Activated CD4-positive, alpha-beta T cell treated with anti-CD3 and anti-CD28 coated beads, Interleukin-2, amount 10 ng/mL, durations not matched to agents 7 days and 5 days (primary cell): Measurements from ENCODE around the gene STX10. TPM values are rescaled to one million over a fixed set of nuclear protein-coding genes. Genes with fewer than 3 reads are reported as not detected.

Experiments
- CTCF ChIA-PET: fragments of 350-600 bp; sonication (Branson Sonifier 250); formaldehyde crosslinking; loops from one replicate; lab custom pipeline; 2021; ENCODE audit warnings: antibody characterized with exemption; lab: Charles Lee
- POLR2A ChIA-PET: fragments of 350-600 bp; sonication (Branson Sonifier 250); formaldehyde crosslinking; loops from one replicate; lab custom pipeline; 2021; ENCODE audit warnings: antibody characterized with exemption; lab: Charles Lee
- DNase-seq: peaks from one replicate; pipeline ENCODE4 v3.0.0-alpha.2; 2020
- H3K27ac Mint-ChIP-seq: one replicate; pipeline ENCODE4 v1.8.0; 2021; ENCODE audit warnings: mild to moderate bottlenecking, moderate library complexity, mixed read lengths
- H3K27me3 Mint-ChIP-seq: one replicate; pipeline ENCODE4 v1.8.0; 2021; ENCODE audit warnings: mixed read lengths
- H3K36me3 Mint-ChIP-seq: one replicate; pipeline ENCODE4 v1.8.0; 2021; ENCODE audit warnings: low read depth, mixed read lengths
- H3K4me1 Mint-ChIP-seq: one replicate; pipeline ENCODE4 v1.8.0; 2021; ENCODE audit warnings: mixed read lengths
- H3K4me3 Mint-ChIP-seq: one replicate; pipeline ENCODE4 v1.8.0; 2021; ENCODE audit warnings: mild to moderate bottlenecking, moderate library complexity, mixed read lengths
- H3K9me3 Mint-ChIP-seq: one replicate; pipeline ENCODE4 v1.8.0; 2021; ENCODE audit warnings: mixed read lengths
- total RNA-seq, 2 experiments: library from RNA; stranded (reverse); gene quantifications; one replicate each; pipeline ENCODE4 v1.2.3, GENCODE V29; 2021

STX10 gene
- total RNA-seq, 2 experiments from 2014 or later, result 62.3 to 65.0 TPM

- Mint-ChIP-seq H3K9me3 (no peaks in the 10 kb centered on the region), H3K27ac (no peak overlapping the region), H3K4me3 (no peak overlapping the region), H3K27me3 (no peaks in the 10 kb centered on the region), H3K4me1 (peaks cover 31% of the 10 kb centered on the region), H3K36me3 (peaks cover 23% of the 10 kb centered on the region)
- POLR2A ChIA-PET, result interaction anchor here (1.1 kb wide), 1 partner anchor 26 kb away, joined by 5 read pairs; no protein-coding TSS in a partner anchor
- DNase-seq, result no peak
- CTCF ChIA-PET, result interaction anchor here (0.6 to 1.1 kb wide), 3 partner anchors 9 to 1001 kb away, joined by 3 read pairs; no protein-coding TSS in a partner anchor
These were observed 15.5 kb downstream of the STX10 start for GRCh38 chr19:13134626-13135025.

GRCh38 chr19:13133241-13133870 is 16.8 kb downstream of the STX10 start:
- H3K4me3 Mint-ChIP-seq, result no peak overlapping the region
- ChIA-PET POLR2A (no interaction called here), CTCF (interaction anchor here (0.7 to 1.5 kb wide), 7 partner anchors 9 to 156 kb away, joined by 3 to 6 read pairs (median 3); partner anchors contain the start of genes IER2, NACC1 and STX10)
- H3K27me3 Mint-ChIP-seq, result no peaks in the 10 kb centered on the region
- peaks cover 30% of the 10 kb centered on the region for H3K4me1 Mint-ChIP-seq
- no peak overlapping the region for H3K27ac Mint-ChIP-seq
- H3K9me3 Mint-ChIP-seq, result no peaks in the 10 kb centered on the region
- H3K36me3 Mint-ChIP-seq, result peaks cover 23% of the 10 kb centered on the region
- DNase-seq, result no peak

GRCh38 chr19:13132471-13133180 is 17.5 kb downstream of the STX10 start:
- ChIA-PET POLR2A (interaction anchor here (0.5 to 0.9 kb wide), 2 partner anchors 8 to 20 kb away, joined by 3 to 4 read pairs; no protein-coding TSS in a partner anchor), CTCF (interaction anchor here (0.6 to 2.1 kb wide), 12 partner anchors 9 to 155 kb away, joined by 3 to 10 read pairs (median 4); partner anchors contain the start of genes IER2, NACC1 and STX10)
- Mint-ChIP-seq H3K27ac (peak overlapping the region; percentile 84), H3K27me3 (no peaks in the 10 kb centered on the region), H3K36me3 (peaks cover 20% of the 10 kb centered on the region), H3K4me1 (peaks cover 33% of the 10 kb centered on the region), H3K9me3 (no peaks in the 10 kb centered on the region), H3K4me3 (peak overlapping the region; percentile 30)
- DNase-seq, result peak; percentile 66

- Mint-ChIP-seq H3K4me3 (no peak overlapping the region), H3K9me3 (no peaks in the 10 kb centered on the region), H3K27me3 (no peaks in the 10 kb centered on the region), H3K4me1 (peaks cover 33% of the 10 kb centered on the region), H3K36me3 (peaks cover 10% of the 10 kb centered on the region), H3K27ac (peak overlapping the region; percentile 54)
- POLR2A ChIA-PET, result no interaction called here
- CTCF ChIA-PET, result interaction anchor here (0.8 to 2.1 kb wide), 6 partner anchors 11 to 26 kb away, joined by 3 to 10 read pairs (median 5); partner anchors contain the start of genes IER2, NACC1 and STX10
- no peak for DNase-seq
These were observed 19.2 kb downstream of the STX10 start for GRCh38 chr19:13130886-13131490.

DNA sequence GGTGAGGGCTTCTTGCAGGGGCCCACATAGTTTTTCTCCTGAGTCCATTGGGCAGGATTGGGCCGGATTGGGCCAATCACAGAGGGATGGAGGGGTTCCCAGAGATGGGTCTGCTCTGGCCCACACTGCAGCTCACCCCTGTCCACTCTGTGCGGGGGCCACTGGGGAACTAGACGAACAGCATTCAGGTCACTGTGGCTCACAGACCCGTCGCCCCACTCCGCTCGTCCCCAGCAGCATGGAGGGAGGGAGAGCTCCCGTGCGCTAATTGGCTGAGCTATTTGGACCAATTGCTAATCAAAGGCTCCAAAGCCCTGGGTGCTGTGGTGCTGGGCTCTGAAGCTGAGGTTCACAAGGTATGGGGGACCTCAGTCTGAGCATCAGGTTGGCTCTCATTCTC is 20.8 kb downstream of the STX10 start:
- Mint-ChIP-seq H3K27ac (no peak overlapping the region), H3K36me3 (peaks cover 12% of the 10 kb centered on the region), H3K27me3 (no peaks in the 10 kb centered on the region), H3K4me1 (peaks cover 33% of the 10 kb centered on the region), H3K4me3 (no peak overlapping the region), H3K9me3 (no peaks in the 10 kb centered on the region)
- CTCF ChIA-PET, result interaction anchor here (1.8 kb wide), 2 partner anchors 11 to 164 kb away, joined by 3 to 10 read pairs; partner anchors contain the start of gene NACC1
- POLR2A ChIA-PET, result no interaction called here
- no peak for DNase-seq

DNA sequence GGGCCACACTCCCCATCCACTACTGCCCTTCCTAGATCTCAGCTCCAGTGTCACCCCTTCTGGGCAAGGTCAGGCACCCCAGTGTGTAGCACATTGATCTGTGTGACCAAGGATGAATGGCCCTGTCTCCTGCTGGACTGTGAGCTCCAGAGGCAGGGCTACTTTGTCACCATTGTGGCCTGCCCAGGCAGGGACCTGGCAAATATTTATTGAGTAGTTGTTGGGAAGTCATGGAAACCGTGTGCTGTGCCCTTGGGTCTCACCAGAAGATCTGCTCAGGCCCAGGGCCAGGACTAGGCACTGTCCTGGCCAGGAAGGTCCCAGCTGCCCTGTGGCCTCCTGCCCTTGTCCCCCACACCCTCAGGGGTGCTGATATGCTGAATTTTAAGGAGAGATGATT is 21.6 kb downstream of the STX10 start:
- Mint-ChIP-seq H3K36me3 (peaks cover 12% of the 10 kb centered on the region), H3K9me3 (no peaks in the 10 kb centered on the region), H3K27me3 (no peaks in the 10 kb centered on the region), H3K4me1 (peaks cover 33% of the 10 kb centered on the region), H3K4me3 (no peak overlapping the region), H3K27ac (no peak overlapping the region)
- DNase-seq, result no peak
- ChIA-PET POLR2A (no interaction called here), CTCF (interaction anchor here (1.2 to 1.8 kb wide), 3 partner anchors 10 to 163 kb away, joined by 3 to 10 read pairs (median 3); partner anchors contain the start of gene NACC1)

GRCh38 chr19:13127811-13128575 is 22.2 kb downstream of the STX10 start:
- Mint-ChIP-seq H3K9me3 (no peaks in the 10 kb centered on the region), H3K27me3 (no peaks in the 10 kb centered on the region), H3K27ac (no peak overlapping the region), H3K36me3 (peaks cover 12% of the 10 kb centered on the region), H3K4me3 (no peak overlapping the region), H3K4me1 (peaks cover 32% of the 10 kb centered on the region)
- CTCF ChIA-PET, result interaction anchor here (1.0 to 1.8 kb wide), 4 partner anchors 10 to 163 kb away, joined by 3 to 10 read pairs (median 3); partner anchors contain the start of gene NACC1
- POLR2A ChIA-PET, result no interaction called here
- no peak for DNase-seq

DNA sequence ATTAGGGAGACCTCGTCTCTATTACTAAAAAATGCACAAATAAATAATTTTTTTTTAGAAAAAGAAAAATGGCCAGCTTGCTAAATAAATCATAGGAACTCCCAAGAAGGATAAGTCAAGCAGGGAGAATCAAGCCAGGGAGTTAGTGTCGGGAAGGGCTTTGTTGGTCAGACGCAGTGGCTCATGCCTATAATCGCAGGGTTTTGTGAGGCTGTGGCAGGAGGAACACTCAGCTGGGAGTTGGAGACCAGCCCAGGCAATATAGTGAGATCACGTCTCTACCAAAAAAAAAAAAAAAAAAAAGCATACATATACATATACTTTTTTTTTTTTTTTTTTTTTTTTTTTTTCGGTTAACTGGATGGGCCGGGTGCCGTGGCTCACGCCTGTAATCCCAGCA is 23.1 kb downstream of the STX10 start:
- H3K4me3 Mint-ChIP-seq, result no peak overlapping the region
- H3K4me1 Mint-ChIP-seq, result peaks cover 31% of the 10 kb centered on the region
- H3K27me3 Mint-ChIP-seq, result no peaks in the 10 kb centered on the region
- no peak for DNase-seq
- H3K36me3 Mint-ChIP-seq, result peaks cover 8% of the 10 kb centered on the region
- H3K9me3 Mint-ChIP-seq, result no peaks in the 10 kb centered on the region
- no peak overlapping the region for H3K27ac Mint-ChIP-seq
- CTCF ChIA-PET, result no interaction called here
- POLR2A ChIA-PET, result no interaction called here

DNA sequence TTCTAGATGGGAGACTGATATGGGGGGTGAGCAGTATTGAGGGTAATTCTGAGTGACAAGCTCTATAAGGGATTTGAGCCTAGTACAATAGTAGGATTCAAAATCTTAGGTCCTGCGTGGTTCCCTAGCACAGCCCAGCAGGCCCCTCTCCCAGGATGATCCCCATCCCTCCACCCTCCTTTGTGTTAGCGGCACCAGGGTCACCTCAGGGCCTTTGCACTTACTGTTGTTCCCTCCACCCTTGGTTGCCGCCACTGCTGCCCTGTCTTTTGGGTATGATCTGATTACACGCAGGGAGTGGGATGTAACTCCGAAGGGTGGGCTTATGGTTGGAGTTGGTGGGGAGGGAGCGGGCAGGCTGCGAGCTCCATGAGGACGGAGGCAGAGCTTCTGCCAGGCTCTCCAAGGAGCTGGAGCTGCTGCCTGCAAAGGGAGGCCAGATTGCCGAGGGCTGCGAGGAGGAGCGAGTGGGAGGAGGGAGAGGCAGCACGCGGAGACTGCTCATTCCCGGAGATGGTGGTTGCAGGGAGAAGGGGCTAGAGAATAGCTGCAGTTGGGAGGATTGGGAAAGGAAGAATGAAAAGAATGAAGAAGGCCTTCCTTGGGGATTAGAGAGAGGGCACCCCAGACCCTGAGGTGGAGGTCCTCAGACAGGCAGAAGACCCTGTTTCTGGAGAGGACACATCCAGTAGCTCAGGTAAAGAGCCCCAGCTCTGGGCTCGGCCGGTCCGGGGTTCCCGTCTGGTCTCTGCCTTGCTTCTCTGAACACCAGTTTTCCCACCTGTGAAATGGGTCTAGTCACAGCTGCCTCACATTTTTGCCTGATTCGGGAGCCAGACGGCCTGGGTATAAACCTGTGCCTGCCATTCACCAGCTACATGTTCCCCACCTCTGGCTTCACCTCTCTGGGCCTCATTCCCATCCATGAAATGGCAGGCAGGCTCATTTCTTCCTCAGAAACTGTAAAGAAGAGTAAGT is 26.9 kb downstream of the STX10 start:
- ChIA-PET POLR2A (no interaction called here), CTCF (interaction anchor here (0.6 to 1.5 kb wide), 5 partner anchors 9 to 158 kb away, joined by 3 to 6 read pairs (median 3); partner anchors contain the start of genes IER2 and STX10)
- Mint-ChIP-seq H3K4me3 (no peak overlapping the region), H3K4me1 (peaks cover 43% of the 10 kb centered on the region), H3K27me3 (no peaks in the 10 kb centered on the region), H3K36me3 (peaks cover 10% of the 10 kb centered on the region), H3K9me3 (no peaks in the 10 kb centered on the region), H3K27ac (no peak overlapping the region)
- DNase-seq, result no peak

GRCh38 chr19:13122275-13122878 is 27.8 kb downstream of the STX10 start:
- Mint-ChIP-seq H3K27me3 (no peaks in the 10 kb centered on the region), H3K36me3 (peaks cover 10% of the 10 kb centered on the region), H3K27ac (no peak overlapping the region), H3K4me1 (peaks cover 43% of the 10 kb centered on the region), H3K4me3 (no peak overlapping the region), H3K9me3 (no peaks in the 10 kb centered on the region)
- ChIA-PET POLR2A (no interaction called here), CTCF (interaction anchor here (1.5 kb wide), 1 partner anchor 157 kb away, joined by 6 read pairs; no protein-coding TSS in a partner anchor)
- DNase-seq, result no peak
